ENCODE results near the gene SKAP1. TPM values are rescaled to one million over a fixed set of nuclear protein-coding genes. Genes with fewer than 3 reads are reported as not detected.

Gene SKAP1
- total and polyA plus RNA-seq, 11 donors, result 0.25 to 5.3 (median 0.38) TPM; not detected in 6

- ATAC-seq (no peak), DNase-seq (no peak)
- H3K4me3 ChIP-seq, result no peak overlapping the region
- TF ChIP-seq POLR2A (IDR thresholded peaks at IDR 0.05) (no peak), CTCF (IDR thresholded peaks at IDR 0.05) (no peak)
- H3K27me3 ChIP-seq, result peaks cover 0 to 77% (median 24%) of the 10 kb centered on the region in 9 donors
- no peaks in the 10 kb centered on the region for H3K4me1 ChIP-seq
- intact Hi-C loops (cut with DNase I), result no loop called here
- 36 to 48% (median 45%) methylated on average over 2 of the region's 2 CpGs for WGBS, 4 donors
- H3K9me3 ChIP-seq, result no peaks in the 10 kb centered on the region
- no peak overlapping the region for H3K27ac ChIP-seq
- no peaks in the 10 kb centered on the region for H3K36me3 ChIP-seq
These were observed 32.9 kb upstream of the SKAP1 start for GRCh38 chr17:48462946-48463345.

- ATAC-seq, result no peak
- Histone ChIP-seq H3K36me3 (no peaks in the 10 kb centered on the region), H3K27ac (no peak overlapping the region), H3K27me3 (peaks cover 0 to 90% (median 25%) of the 10 kb centered on the region in 9 donors), H3K4me3 (no peak overlapping the region), H3K4me1 (peaks cover 0 to 9% (median 0%) of the 10 kb centered on the region in 12 donors), H3K9me3 (peaks cover 0 to 7% (median 0%) of the 10 kb centered on the region in 12 donors)
- DNase-seq, result no peak
- intact Hi-C loops (cut with DNase I), result no loop called here
- WGBS, 4 donors, result 61 to 68% (median 65%) methylated on average over 3 of the region's 3 CpGs
- TF ChIP-seq POLR2A (IDR thresholded peaks at IDR 0.05), result no peak
- TF ChIP-seq CTCF (IDR thresholded peaks at IDR 0.05), result no peak
These were observed 30.0 kb upstream of the SKAP1 start for GRCh38 chr17:48460052-48460451.

GRCh38 chr17:48459070-48459844 is 29.2 kb upstream of the SKAP1 start:
- no peak for TF ChIP-seq CTCF (IDR thresholded peaks at IDR 0.05)
- no peak for TF ChIP-seq POLR2A (IDR thresholded peaks at IDR 0.05)
- Histone ChIP-seq H3K27ac (no peak overlapping the region), H3K9me3 (peaks cover 0 to 12% (median 0%) of the 10 kb centered on the region in 12 donors), H3K36me3 (no peaks in the 10 kb centered on the region), H3K27me3 (peaks cover 0 to 88% (median 18%) of the 10 kb centered on the region in 9 donors), H3K4me3 (no peak overlapping the region), H3K4me1 (peaks cover 0 to 14% (median 0%) of the 10 kb centered on the region in 12 donors)
- no peak for DNase-seq
- 74 to 82% (median 77%) methylated on average over 4 of the region's 4 CpGs for WGBS, 4 donors
- intact Hi-C loops (cut with DNase I), result loop anchor here in 5 of 10 donors (5.0 to 10.0 kb wide), 5 partner anchors 104 to 202 kb away; no protein-coding TSS in a partner anchor
- ATAC-seq, result no peak

GRCh38 chr17:48457080-48457836 is 27.2 kb upstream of the SKAP1 start:
- 11 to 13% (median 12%) methylated on average over 22 of the region's 22 CpGs for WGBS, 4 donors
- ATAC-seq, result peak; percentile 51 to 91 (median 76)
- intact Hi-C loops (cut with DNase I), result loop anchor here in 5 of 10 donors (5.0 to 10.0 kb wide), 5 partner anchors 102 to 200 kb away; no protein-coding TSS in a partner anchor
- peak; percentile 80 to 97 (median 90) for TF ChIP-seq CTCF (IDR thresholded peaks at IDR 0.05)
- TF ChIP-seq POLR2A (IDR thresholded peaks at IDR 0.05), result no peak
- Histone ChIP-seq H3K27me3 (peaks cover 0 to 72% (median 18%) of the 10 kb centered on the region in 9 donors), H3K4me3 (no peak overlapping the region), H3K9me3 (peaks cover 0 to 15% (median 0%) of the 10 kb centered on the region in 12 donors), H3K27ac (no peak overlapping the region), H3K4me1 (peaks cover 0 to 14% (median 0%) of the 10 kb centered on the region in 12 donors), H3K36me3 (no peaks in the 10 kb centered on the region)
- peak; percentile 32 to 78 (median 56) for DNase-seq

Data from heart left ventricle (tissue), 16 donors.